Endodermal cell (in vitro differentiated cells): ENCODE data around the gene KIF2A. TPM values are rescaled to one million over a fixed set of nuclear protein-coding genes. Genes with fewer than 3 reads are reported as not detected.
A peak's percentile ranks its signal among the peaks of the same experiment; 100 is the strongest.

Source experiments
- DNase-seq: peaks from one replicate; pipeline ENCODE4 v3.0.0-alpha.2; 2017
- H3K27ac ChIP-seq: 2 replicates; pipeline ENCODE4 v1.5.1; 2013; ENCODE audit warnings: mild to moderate bottlenecking, low read depth, low read length, moderate library complexity
- H3K27me3 ChIP-seq: 2 replicates; pipeline ENCODE4 v1.6.1; 2013; ENCODE audit warnings: mild to moderate bottlenecking, low read length, moderate library complexity; ENCODE audit not compliant: insufficient read depth, control insufficient read depth, poor library complexity, severe bottlenecking
- H3K36me3 ChIP-seq: 2 replicates; pipeline ENCODE4 v1.7.0; 2013; ENCODE audit warnings: mild to moderate bottlenecking, low read length, moderate library complexity; ENCODE audit not compliant: control insufficient read depth, insufficient read depth
- H3K4me1 ChIP-seq: one replicate; pipeline ENCODE4 v1.7.0; 2013; ENCODE audit warnings: low read length; ENCODE audit not compliant: control insufficient read depth, insufficient read depth
- H3K4me3 ChIP-seq: 2 replicates; pipeline ENCODE4 v1.5.1; 2013; ENCODE audit warnings: mild to moderate bottlenecking, low read length, moderate library complexity
- H3K9ac ChIP-seq: 2 replicates; pipeline ENCODE4 v1.6.1; 2013; ENCODE audit warnings: mild to moderate bottlenecking, low read length, moderate library complexity; ENCODE audit not compliant: poor library complexity, severe bottlenecking; ENCODE audit errors: extremely low read depth
- H3K9me3 ChIP-seq: 2 replicates; pipeline ENCODE4 v1.6.1; 2013; ENCODE audit warnings: mild to moderate bottlenecking, low read length, moderate library complexity; ENCODE audit not compliant: control insufficient read depth
- H3K27ac Mint-ChIP-seq: 2 replicates; pipeline ENCODE4 v1.8.0; 2020; ENCODE audit warnings: mixed read lengths
- H3K27me3 Mint-ChIP-seq: 2 replicates; pipeline ENCODE4 v1.8.0; 2021; ENCODE audit warnings: mild to moderate bottlenecking, mixed read lengths; ENCODE audit not compliant: insufficient read depth
- H3K36me3 Mint-ChIP-seq: 2 replicates; pipeline ENCODE4 v1.8.0; 2020; ENCODE audit warnings: low read depth, mixed read lengths
- H3K4me1 Mint-ChIP-seq: 2 replicates; pipeline ENCODE4 v1.8.0; 2020; ENCODE audit warnings: mixed read lengths
- H3K4me3 Mint-ChIP-seq: 2 replicates; pipeline ENCODE4 v1.8.0; 2020; ENCODE audit warnings: mild to moderate bottlenecking, moderate library complexity, mixed read lengths
- H3K9me3 Mint-ChIP-seq: 2 replicates; pipeline ENCODE4 v1.8.0; 2020; ENCODE audit warnings: mild to moderate bottlenecking, mixed read lengths
- WGBS, 2 experiments: methylation state at CpG; one replicate each; pipeline versions ENCODE4 v1.1.5 to v1.1.7; 2013; ENCODE audit warnings: missing lambda C conversion rate in 2 of 2, mixed read lengths in 1 of 2; ENCODE audit not compliant: insufficient coverage in 1 of 2, insufficient read length in 1 of 2; 5-methylcytosine and 5-hydroxymethylcytosine counted together
- total RNA-seq, 2 donors: library from RNA; stranded (reverse); fragmentation: NEBNext Ultra II Directional in 1 of 2; extraction: Animal tissue kit (Norgen Biotek cat#: 25700) in 1 of 2; gene quantifications; 2 replicates in 1 of 2; 3 replicates in 1 of 2; pipeline ENCODE4 v1.2.1, GENCODE V29; 2021
- TF ChIP-seq, protein P1 (sequence below): fragments of 200-600 bp; sonication (generic); conservative IDR thresholded peaks from 2 replicates; pipeline ENCODE4 v1.5.0; 2021; ENCODE audit warnings: antibody characterized with exemption, mild to moderate bottlenecking

KIF2A gene
- total RNA-seq, 2 donors from 2014 or later, result 67.4 to 74.6 TPM

DNA sequence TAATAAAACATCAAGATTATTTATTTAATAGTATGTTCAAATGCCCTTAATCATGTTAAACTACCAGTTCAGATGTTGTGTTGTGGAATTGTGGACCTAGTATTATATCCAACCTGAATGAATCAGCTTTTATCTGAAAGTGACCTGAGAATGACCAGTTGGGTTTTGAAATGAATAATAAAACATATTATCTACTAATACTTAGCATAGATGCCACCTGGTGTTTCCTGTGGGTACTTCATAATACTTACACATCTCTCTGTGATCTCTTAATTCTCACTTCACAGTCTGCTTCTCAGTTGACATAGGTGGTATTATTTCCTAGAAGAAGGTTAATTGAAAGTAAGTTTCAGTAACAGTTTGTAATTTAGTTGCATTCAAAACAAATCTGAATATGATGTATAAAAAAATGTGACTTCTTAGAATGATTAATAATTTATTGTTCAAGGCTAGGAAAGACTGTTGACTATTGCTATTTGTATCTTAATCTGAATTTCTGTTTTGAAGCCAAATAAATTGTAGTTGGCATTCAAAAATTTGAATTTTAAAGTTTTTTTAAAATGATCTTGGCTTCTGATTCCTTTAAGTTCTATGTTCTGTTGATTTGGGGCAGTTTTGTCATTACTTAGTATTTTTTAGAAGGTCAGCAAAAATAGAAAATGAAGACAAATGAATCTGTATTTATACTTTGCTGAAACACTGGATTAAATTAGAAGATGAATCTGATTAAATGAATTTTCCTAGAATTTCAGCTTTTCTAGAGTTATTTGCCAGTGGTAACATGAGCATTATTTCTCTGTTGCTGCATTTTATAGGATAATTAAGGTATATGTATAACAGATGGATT lies 48.2 kb downstream of the KIF2A start:
- Histone ChIP-seq H3K27ac (no peak overlapping the region), H3K4me3 (no peak overlapping the region), H3K4me1 (no peaks in the 10 kb centered on the region), H3K36me3 (peaks cover 81% of the 10 kb centered on the region), H3K27me3 (no peaks in the 10 kb centered on the region), H3K9me3 (no peaks in the 10 kb centered on the region), H3K9ac (no peak overlapping the region)
- H3K4me1 Mint-ChIP-seq, result no peaks in the 10 kb centered on the region
- DNase-seq, result no peak
- H3K27me3 Mint-ChIP-seq, result no peaks in the 10 kb centered on the region
- H3K27ac Mint-ChIP-seq, result no peak overlapping the region
- peaks cover 46% of the 10 kb centered on the region for H3K36me3 Mint-ChIP-seq
- no peak overlapping the region for H3K4me3 Mint-ChIP-seq
- no peaks in the 10 kb centered on the region for H3K9me3 Mint-ChIP-seq
- TF ChIP-seq, protein P1, sequence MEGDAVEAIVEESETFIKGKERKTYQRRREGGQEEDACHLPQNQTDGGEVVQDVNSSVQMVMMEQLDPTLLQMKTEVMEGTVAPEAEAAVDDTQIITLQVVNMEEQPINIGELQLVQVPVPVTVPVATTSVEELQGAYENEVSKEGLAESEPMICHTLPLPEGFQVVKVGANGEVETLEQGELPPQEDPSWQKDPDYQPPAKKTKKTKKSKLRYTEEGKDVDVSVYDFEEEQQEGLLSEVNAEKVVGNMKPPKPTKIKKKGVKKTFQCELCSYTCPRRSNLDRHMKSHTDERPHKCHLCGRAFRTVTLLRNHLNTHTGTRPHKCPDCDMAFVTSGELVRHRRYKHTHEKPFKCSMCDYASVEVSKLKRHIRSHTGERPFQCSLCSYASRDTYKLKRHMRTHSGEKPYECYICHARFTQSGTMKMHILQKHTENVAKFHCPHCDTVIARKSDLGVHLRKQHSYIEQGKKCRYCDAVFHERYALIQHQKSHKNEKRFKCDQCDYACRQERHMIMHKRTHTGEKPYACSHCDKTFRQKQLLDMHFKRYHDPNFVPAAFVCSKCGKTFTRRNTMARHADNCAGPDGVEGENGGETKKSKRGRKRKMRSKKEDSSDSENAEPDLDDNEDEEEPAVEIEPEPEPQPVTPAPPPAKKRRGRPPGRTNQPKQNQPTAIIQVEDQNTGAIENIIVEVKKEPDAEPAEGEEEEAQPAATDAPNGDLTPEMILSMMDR, result peak; percentile 74

DNA sequence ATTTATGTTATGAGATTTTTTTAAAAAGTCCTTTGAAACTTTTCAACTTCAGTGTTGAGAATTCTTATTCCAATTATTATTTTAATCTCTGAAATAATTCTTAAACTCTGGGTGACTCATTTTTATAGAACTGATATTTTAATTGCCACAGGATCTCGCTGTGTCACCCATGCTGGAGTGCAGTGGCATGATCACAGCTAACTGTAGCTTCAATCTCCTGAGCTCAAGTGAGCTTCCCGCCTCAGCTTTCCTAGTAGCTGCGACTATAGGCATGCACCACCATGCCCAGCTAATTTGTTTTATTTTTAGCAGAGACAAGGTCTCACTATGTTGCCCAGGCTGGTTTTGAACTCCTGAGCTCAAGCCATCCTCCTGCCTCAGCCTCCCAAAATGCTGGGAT lies 56.7 kb downstream of the KIF2A start:
- H3K9me3 ChIP-seq, result peaks cover 7% of the 10 kb centered on the region
- peaks cover 83% of the 10 kb centered on the region for H3K36me3 ChIP-seq
- no peaks in the 10 kb centered on the region for H3K27me3 ChIP-seq
- Mint-ChIP-seq H3K27ac (no peak overlapping the region), H3K4me1 (no peaks in the 10 kb centered on the region), H3K27me3 (no peaks in the 10 kb centered on the region), H3K4me3 (no peak overlapping the region), H3K36me3 (peaks cover 57% of the 10 kb centered on the region), H3K9me3 (no peaks in the 10 kb centered on the region)
- no peaks in the 10 kb centered on the region for H3K4me1 ChIP-seq
- H3K27ac ChIP-seq, result no peak overlapping the region
- no peak overlapping the region for H3K4me3 ChIP-seq
- TF ChIP-seq, protein P1, result no peak
- DNase-seq, result no peak
- H3K9ac ChIP-seq, result no peak overlapping the region
- 94 to 95% methylated on average over 3 of the region's 3 CpGs for WGBS, 2 experiments

DNA sequence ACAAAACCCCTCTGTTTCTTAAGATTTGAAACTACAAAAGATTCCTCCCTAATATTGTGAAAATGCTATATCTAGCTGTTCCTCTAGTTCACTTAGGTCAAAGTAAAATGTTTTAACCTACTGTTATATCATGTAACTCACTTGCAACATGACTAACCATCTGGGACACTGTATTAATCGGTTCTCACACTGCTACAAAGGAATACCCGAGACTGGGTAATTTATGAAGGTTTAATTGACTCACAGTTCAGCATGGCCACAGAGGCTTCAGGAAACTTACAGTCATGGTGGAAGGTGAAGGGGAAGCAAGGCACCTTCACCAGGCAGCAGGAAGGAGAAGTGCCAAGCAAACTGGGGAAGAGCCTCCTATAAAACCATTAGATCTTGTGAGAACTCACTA lies 63.0 kb downstream of the KIF2A start:
- no peak overlapping the region for H3K4me3 ChIP-seq
- Mint-ChIP-seq H3K4me3 (no peak overlapping the region), H3K27me3 (no peaks in the 10 kb centered on the region), H3K27ac (no peak overlapping the region), H3K9me3 (no peaks in the 10 kb centered on the region), H3K36me3 (peaks cover 56% of the 10 kb centered on the region), H3K4me1 (no peaks in the 10 kb centered on the region)
- H3K27ac ChIP-seq, result no peak overlapping the region
- H3K36me3 ChIP-seq, result peaks cover 84% of the 10 kb centered on the region
- DNase-seq, result no peak
- 95 to 100% methylated on average over 1 to 2 of the region's 2 CpGs for WGBS, 2 experiments
- no peaks in the 10 kb centered on the region for H3K27me3 ChIP-seq
- H3K9ac ChIP-seq, result no peak overlapping the region
- TF ChIP-seq, protein P1, result no peak
- H3K9me3 ChIP-seq, result peaks cover 7% of the 10 kb centered on the region
- H3K4me1 ChIP-seq, result no peaks in the 10 kb centered on the region
